HepG2 (cell line): ENCODE data around the gene SHBG. TPM values are rescaled to one million over a fixed set of nuclear protein-coding genes. Genes with fewer than 3 reads are reported as not detected.

Experiments used
- MEIS1 ChIP-seq: sonication (generic); formaldehyde crosslinking; IDR thresholded peaks from 2 replicates; pipeline ENCODE4 v1.9.0; 2021; ENCODE audit warnings: mild to moderate bottlenecking, missing genetic modification reagents, moderate library complexity, borderline replicate concordance
- PITX1 ChIP-seq: sonication (generic); formaldehyde crosslinking; IDR thresholded peaks from 2 replicates; pipeline ENCODE4 v1.5.1; 2020; ENCODE audit warnings: mild to moderate bottlenecking, missing genetic modification reagents
- SCMH1 ChIP-seq: sonication (generic); formaldehyde crosslinking; IDR thresholded peaks from 2 replicates; pipeline ENCODE4 v1.9.0; 2021; ENCODE audit warnings: missing genetic modification reagents, mild to moderate bottlenecking, borderline replicate concordance
- SRF ChIP-seq: IDR thresholded peaks from 2 replicates; pipeline ENCODE4 v1.6.1; 2011; ENCODE audit warnings: mild to moderate bottlenecking, low read depth, low read length, moderate library complexity
- ZNF318 ChIP-seq: sonication (generic); formaldehyde crosslinking; IDR thresholded peaks from 2 replicates; pipeline ENCODE4 v1.4.0; 2020; ENCODE audit warnings: mild to moderate bottlenecking, missing genetic modification reagents
- ZNF33A ChIP-seq: sonication (generic); formaldehyde crosslinking; IDR thresholded peaks from 2 replicates; pipeline ENCODE4 v1.5.1; 2020; ENCODE audit warnings: missing genetic modification reagents, mild to moderate bottlenecking, moderate library complexity, borderline replicate concordance
- ZNF772 ChIP-seq: sonication (generic); formaldehyde crosslinking; IDR thresholded peaks from 2 replicates; pipeline ENCODE4 v1.5.0; 2020; ENCODE audit warnings: mild to moderate bottlenecking, missing genetic modification reagents
- polyA plus RNA-seq, 8 experiments: library from polyadenylated mRNA; depleted of rRNA in 3 of 8; stranded (reverse) in 7 of 8; unstranded in 1 of 8; fragments of >200 nt; fragmentation: Illumina TruSeq in 4 of 8; extraction: Trizol in 4 of 8; gene quantifications; 2 replicates each; pipeline versions ENCODE4 v1.2.1 to v1.2.3, GENCODE V29; 2011 to 2016; ENCODE audit warnings: low read depth in 4 of 8, missing spikeins in 1 of 8, mixed read lengths in 1 of 8; ENCODE audit not compliant: insufficient read depth in 1 of 8
- total RNA-seq, 5 experiments: library from RNA; depleted of rRNA; stranded (reverse); fragments of >200 nt; fragmentation: Illumina TruSeq; extraction: Trizol; gene quantifications; 2 replicates each; pipeline ENCODE4 v1.2.3, GENCODE V29; 2016; ENCODE audit warnings: low read depth in 1 of 5
- TF ChIP-seq, protein P1 (sequence below): sonication (generic); formaldehyde crosslinking; IDR thresholded peaks from 2 replicates; pipeline ENCODE4 v1.4.0; 2020; ENCODE audit warnings: missing genetic modification reagents, borderline replicate concordance
- TF ChIP-seq, protein P2 (sequence below): sonication (generic); formaldehyde crosslinking; IDR thresholded peaks from 2 replicates; pipeline ENCODE4 v1.4.0; 2020; ENCODE audit warnings: mild to moderate bottlenecking, low read depth, missing genetic modification reagents

The SHBG gene
- total and polyA plus RNA-seq, 2 of the 13 experiments (the other 11 are each of a cell fraction or from before 2014, with no cell fraction given): 4.0 to 6.1 TPM

- TF ChIP-seq ZNF318 (CRISPR knock-in tag) (no peak), PITX1 (CRISPR knock-in tag) (0 out of 2 replicates have a peak, but pooled peaks have one; percentile 26), MEIS1 (CRISPR knock-in tag) (peak; percentile 10; the same call in 1 of the 2 replicates), SRF (no peak), SCMH1 (no peak), ZNF772 (CRISPR knock-in tag) (peak; percentile 78; the same call in 1 of the 2 replicates), ZNF33A (CRISPR knock-in tag) (no peak; the same call in 1 of the 2 replicates)
- TF ChIP-seq, protein P1, sequence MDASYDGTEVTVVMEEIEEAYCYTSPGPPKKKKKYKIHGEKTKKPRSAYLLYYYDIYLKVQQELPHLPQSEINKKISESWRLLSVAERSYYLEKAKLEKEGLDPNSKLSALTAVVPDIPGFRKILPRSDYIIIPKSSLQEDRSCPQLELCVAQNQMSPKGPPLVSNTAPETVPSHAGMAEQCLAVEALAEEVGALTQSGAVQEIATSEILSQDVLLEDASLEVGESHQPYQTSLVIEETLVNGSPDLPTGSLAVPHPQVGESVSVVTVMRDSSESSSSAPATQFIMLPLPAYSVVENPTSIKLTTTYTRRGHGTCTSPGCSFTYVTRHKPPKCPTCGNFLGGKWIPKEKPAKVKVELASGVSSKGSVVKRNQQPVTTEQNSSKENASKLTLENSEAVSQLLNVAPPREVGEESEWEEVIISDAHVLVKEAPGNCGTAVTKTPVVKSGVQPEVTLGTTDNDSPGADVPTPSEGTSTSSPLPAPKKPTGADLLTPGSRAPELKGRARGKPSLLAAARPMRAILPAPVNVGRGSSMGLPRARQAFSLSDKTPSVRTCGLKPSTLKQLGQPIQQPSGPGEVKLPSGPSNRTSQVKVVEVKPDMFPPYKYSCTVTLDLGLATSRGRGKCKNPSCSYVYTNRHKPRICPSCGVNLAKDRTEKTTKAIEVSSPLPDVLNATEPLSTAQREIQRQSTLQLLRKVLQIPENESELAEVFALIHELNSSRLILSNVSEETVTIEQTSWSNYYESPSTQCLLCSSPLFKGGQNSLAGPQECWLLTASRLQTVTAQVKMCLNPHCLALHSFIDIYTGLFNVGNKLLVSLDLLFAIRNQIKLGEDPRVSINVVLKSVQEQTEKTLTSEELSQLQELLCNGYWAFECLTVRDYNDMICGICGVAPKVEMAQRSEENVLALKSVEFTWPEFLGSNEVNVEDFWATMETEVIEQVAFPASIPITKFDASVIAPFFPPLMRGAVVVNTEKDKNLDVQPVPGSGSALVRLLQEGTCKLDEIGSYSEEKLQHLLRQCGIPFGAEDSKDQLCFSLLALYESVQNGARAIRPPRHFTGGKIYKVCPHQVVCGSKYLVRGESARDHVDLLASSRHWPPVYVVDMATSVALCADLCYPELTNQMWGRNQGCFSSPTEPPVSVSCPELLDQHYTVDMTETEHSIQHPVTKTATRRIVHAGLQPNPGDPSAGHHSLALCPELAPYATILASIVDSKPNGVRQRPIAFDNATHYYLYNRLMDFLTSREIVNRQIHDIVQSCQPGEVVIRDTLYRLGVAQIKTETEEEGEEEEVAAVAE (CRISPR knock-in tag): peak; percentile 56; the same call in 1 of the 2 replicates
- TF ChIP-seq, protein P2, sequence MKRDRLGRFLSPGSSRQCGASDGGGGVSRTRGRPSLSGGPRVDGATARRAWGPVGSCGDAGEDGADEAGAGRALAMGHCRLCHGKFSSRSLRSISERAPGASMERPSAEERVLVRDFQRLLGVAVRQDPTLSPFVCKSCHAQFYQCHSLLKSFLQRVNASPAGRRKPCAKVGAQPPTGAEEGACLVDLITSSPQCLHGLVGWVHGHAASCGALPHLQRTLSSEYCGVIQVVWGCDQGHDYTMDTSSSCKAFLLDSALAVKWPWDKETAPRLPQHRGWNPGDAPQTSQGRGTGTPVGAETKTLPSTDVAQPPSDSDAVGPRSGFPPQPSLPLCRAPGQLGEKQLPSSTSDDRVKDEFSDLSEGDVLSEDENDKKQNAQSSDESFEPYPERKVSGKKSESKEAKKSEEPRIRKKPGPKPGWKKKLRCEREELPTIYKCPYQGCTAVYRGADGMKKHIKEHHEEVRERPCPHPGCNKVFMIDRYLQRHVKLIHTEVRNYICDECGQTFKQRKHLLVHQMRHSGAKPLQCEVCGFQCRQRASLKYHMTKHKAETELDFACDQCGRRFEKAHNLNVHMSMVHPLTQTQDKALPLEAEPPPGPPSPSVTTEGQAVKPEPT (CRISPR knock-in tag): no peak
Measured at GRCh38 chr17:7583253-7584109, 46.5 kb upstream of the SHBG start, which contains the start of gene MPDU1 (continued).
